ENCODE measurements around the gene CENPU. TPM values are rescaled to one million over a fixed set of nuclear protein-coding genes. Genes with fewer than 3 reads are reported as not detected.

CENPU gene
- total and polyA plus RNA-seq, 2 experiments from 2014 or later: 88.3 to 186 TPM

DNA sequence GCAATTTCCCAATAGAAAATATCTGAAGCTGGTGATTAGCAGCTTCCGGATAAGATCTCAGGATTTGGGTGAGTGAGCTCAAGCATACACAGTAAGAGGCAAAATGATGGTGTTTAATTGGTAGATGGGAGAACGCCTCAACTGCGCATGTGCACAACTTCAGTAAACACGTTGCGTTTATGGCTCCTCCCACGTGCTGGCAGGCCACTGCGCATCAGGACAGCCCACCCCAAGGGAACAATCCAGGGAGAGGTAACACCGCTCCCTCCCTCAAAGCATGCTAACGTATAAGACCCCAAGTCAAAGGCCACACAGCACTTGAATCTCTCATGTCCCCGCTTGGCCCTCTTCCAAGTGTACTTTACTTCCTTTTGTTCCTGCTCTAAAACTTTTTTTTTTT is 10.3 kb upstream of the CENPU start (continued):
- TF ChIP-seq, protein P1, sequence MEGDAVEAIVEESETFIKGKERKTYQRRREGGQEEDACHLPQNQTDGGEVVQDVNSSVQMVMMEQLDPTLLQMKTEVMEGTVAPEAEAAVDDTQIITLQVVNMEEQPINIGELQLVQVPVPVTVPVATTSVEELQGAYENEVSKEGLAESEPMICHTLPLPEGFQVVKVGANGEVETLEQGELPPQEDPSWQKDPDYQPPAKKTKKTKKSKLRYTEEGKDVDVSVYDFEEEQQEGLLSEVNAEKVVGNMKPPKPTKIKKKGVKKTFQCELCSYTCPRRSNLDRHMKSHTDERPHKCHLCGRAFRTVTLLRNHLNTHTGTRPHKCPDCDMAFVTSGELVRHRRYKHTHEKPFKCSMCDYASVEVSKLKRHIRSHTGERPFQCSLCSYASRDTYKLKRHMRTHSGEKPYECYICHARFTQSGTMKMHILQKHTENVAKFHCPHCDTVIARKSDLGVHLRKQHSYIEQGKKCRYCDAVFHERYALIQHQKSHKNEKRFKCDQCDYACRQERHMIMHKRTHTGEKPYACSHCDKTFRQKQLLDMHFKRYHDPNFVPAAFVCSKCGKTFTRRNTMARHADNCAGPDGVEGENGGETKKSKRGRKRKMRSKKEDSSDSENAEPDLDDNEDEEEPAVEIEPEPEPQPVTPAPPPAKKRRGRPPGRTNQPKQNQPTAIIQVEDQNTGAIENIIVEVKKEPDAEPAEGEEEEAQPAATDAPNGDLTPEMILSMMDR (conservative IDR thresholded peaks at IDR 0.05; ENCODE audit: low read depth in 2 of 2): no peak
- TF ChIP-seq, protein P2, sequence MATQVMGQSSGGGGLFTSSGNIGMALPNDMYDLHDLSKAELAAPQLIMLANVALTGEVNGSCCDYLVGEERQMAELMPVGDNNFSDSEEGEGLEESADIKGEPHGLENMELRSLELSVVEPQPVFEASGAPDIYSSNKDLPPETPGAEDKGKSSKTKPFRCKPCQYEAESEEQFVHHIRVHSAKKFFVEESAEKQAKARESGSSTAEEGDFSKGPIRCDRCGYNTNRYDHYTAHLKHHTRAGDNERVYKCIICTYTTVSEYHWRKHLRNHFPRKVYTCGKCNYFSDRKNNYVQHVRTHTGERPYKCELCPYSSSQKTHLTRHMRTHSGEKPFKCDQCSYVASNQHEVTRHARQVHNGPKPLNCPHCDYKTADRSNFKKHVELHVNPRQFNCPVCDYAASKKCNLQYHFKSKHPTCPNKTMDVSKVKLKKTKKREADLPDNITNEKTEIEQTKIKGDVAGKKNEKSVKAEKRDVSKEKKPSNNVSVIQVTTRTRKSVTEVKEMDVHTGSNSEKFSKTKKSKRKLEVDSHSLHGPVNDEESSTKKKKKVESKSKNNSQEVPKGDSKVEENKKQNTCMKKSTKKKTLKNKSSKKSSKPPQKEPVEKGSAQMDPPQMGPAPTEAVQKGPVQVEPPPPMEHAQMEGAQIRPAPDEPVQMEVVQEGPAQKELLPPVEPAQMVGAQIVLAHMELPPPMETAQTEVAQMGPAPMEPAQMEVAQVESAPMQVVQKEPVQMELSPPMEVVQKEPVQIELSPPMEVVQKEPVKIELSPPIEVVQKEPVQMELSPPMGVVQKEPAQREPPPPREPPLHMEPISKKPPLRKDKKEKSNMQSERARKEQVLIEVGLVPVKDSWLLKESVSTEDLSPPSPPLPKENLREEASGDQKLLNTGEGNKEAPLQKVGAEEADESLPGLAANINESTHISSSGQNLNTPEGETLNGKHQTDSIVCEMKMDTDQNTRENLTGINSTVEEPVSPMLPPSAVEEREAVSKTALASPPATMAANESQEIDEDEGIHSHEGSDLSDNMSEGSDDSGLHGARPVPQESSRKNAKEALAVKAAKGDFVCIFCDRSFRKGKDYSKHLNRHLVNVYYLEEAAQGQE (IDR thresholded peaks at IDR 0.05; ENCODE audit: unreplicated experiment): no peak
- no peak for TF ChIP-seq EZH2phosphoT487 (IDR thresholded peaks at IDR 0.05; ENCODE audit: unreplicated experiment)

DNA sequence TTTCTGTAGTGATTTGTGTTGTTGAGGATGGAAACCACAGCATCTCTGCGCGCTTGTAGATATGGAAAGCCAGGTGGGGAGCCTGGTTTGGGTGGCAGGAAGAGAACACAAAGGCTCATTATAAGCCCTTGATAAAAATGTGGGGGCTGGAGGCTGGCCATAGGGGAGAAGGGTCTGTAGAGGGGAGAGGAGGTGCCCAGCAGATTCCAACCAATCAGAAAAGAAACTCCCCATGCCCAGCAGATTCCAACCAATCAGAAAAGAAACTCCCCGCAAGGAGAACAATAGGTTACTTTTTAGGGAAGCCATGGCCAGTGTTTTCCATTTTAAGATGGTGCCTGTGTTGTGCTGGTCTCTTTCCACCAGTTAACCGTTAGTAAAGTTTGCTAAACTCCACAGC is 9.8 kb upstream of the CENPU start:
- Histone ChIP-seq H3K79me2 (replicated peaks; ENCODE audit: insufficient read depth) (no peaks in the 10 kb centered on the region), H3K27ac (ENCODE audit: low read depth) (no peak overlapping the region), H4K20me1 (replicated peaks; ENCODE audit: insufficient read depth) (no peaks in the 10 kb centered on the region), H3K36me3 (ENCODE audit: insufficient read depth) (no peaks in the 10 kb centered on the region), H3K27me3 (ENCODE audit: insufficient read depth) (no peaks in the 10 kb centered on the region), H2AFZ (no peak overlapping the region), H3F3A (replicated peaks; ENCODE audit: low read depth) (no peaks in the 10 kb centered on the region), H3K4me2 (no peak overlapping the region), H3K9me2 (ENCODE audit: insufficient read depth) (no peaks in the 10 kb centered on the region), H3K4me1 (ENCODE audit: insufficient read depth) (peaks cover 27% of the 10 kb centered on the region), H3K4me3 (no peak overlapping the region)
- Mint-ChIP-seq H3K4me3 (no peak overlapping the region), H3K27me3 (ENCODE audit: insufficient read depth, low read depth, poor library complexity) (peaks cover 10% of the 10 kb centered on the region), H3K4me1 (peaks cover 29% of the 10 kb centered on the region), H3K9me3 (peaks cover 34% of the 10 kb centered on the region), H3K36me3 (ENCODE audit: low read depth) (peaks cover 27% of the 10 kb centered on the region), H3K27ac (no peak overlapping the region)
- ATAC-seq: no peak
- DNase-seq (ENCODE audit: low spot score): no peak
- TF ChIP-seq POLR2AphosphoS5 (IDR thresholded peaks at IDR 0.05; ENCODE audit: low read depth): no peak
- TF ChIP-seq JUNB (IDR thresholded peaks at IDR 0.05; ENCODE audit: unreplicated experiment): no peak
- no peak for TF ChIP-seq NANOG (IDR thresholded peaks at IDR 0.05; ENCODE audit: borderline replicate concordance)
- no peak for TF ChIP-seq CREB1 (CRISPR knock-in tag; IDR thresholded peaks at IDR 0.05; ENCODE audit: low read depth)
- no peak for TF ChIP-seq EZH2phosphoT487 (IDR thresholded peaks at IDR 0.05; ENCODE audit: unreplicated experiment)
- no peak for TF ChIP-seq STAT1 (IDR thresholded peaks at IDR 0.05; ENCODE audit: unreplicated experiment)
- no peak for TF ChIP-seq ZNF462 (CRISPR knock-in tag; IDR thresholded peaks at IDR 0.05)
- TF ChIP-seq ETS1 (IDR thresholded peaks at IDR 0.05): no peak
- no peak for TF ChIP-seq ZNF114 (CRISPR knock-in tag; IDR thresholded peaks at IDR 0.05)

All from GM23338 (cell line).